ENCODE data around the gene ALDH3A1.

The ALDH3A1 gene

GRCh38 chr17:19718613-19719354, 29.3 kb downstream of the ALDH3A1 start:
- no peak for DNase-seq (ENCODE audit: low spot score)

GRCh38 chr17:19718041-19718612, 30.0 kb downstream of the ALDH3A1 start:
- DNase-seq (ENCODE audit: low spot score) = no peak

GRCh38 chr17:19717411-19717908, 30.6 kb downstream of the ALDH3A1 start:
- DNase-seq (ENCODE audit: low spot score) = no peak

DNA sequence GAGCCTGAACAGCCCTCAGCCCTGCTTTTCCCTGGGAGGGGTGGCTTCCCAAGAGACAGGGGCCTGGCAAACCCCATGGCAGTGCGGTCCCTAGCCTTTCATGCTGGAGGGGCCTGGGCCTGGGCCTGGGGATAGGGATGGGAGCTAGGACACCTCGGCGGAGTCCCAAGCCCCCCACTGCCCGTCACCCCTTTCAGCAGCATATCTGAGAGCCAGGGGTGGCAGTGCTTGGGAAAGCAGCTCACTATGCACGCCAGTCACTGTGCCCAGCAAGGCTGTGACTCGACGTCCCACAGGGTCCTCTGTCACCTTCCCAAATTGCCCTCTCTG, 31.1 kb downstream of the ALDH3A1 start:
- peak; percentile 8 for DNase-seq (ENCODE audit: low spot score)

DNA sequence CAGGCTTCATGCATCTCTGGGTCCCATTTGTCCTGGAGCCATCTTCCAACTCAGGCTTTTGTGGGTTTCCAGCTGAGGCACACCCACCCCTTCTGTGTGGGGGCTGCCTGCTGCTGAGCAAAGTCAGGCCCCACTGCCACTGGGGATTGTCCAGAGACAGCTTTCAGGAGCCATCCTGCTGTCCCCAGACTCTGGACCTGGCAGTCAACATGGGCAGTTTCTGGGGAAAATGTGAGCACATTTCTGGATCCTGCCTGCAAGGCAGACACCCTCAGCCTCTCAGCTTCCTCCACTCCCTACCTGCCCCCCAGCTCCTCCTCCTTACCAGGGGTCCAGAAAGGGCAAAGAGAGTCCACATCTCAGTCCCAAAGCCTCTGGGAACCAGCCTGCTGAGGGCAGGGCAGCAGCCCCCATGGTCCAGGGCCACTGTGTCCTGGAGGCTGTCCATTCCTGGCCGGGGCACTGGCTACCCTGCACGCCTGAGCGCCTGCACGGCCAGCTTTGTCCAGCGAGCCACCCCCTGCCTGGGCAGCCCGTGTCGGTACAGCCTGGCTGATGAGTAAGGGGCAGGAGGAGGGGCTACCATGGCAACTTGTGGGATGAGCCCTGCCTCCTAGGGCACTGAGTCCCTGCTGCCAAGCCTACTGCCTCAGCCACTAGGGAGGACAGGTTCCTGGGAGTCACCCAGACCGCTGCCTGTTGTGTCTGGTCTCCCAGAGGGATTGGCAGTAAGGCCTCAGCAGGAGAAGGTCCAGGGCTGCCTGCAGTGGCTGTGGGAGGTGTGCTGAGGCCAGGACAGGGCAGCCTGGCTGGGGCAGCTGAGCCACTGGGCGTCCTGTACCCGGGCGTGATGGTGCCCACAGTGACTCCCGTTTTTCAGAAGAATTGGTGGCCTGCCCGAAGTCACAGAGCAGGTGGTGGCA, 31.7 kb downstream of the ALDH3A1 start, which contains the start of gene SLC47A2:
SLC47A2 (minus strand) TSS at position 477 of the 923 bp plus-strand sequence; CDS start at position 448, 29 bp downstream.
- DNase-seq (ENCODE audit: low spot score) = peak; percentile 36

DNA sequence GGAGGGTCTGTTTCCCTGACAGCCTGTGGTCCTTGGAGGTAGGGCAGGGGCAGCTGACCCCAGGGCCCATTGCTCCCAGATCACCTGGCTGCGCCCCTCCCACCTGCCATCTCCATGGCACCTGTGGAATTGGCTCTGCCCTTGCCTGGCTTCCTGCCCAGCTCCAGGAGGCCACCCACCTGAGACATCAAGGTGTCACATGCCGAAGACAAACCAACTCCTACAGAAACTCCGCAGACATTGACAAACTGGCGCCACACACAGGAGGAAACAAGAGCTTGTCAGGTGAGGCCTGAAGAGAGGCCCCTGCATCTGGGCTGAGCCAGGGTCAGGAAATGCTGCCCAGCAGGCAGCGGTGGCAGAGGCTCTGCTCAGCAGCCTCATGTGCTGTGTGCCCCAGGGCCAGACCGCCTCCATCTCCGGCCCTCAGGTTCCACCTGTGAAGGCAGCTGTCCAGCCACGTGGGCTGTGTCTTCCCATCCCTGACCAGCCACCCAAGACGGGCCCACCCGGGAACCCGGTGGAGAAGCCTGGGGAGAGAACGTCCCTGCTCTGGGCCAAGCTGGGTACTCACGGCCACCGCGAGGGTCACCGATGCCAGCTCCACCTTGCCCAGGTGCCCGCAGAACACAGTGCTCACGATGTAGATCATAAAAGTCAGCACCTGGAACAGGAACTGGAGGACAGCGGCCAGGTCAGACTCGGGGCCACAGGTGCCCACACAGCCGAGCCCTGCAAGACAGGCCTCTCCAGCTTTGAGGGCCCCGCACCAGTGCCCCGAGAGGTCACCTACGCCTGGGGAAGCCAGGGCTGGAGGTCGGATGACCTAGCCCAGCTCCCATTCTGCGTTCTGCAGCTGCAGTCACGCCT, 33.3 kb downstream of the ALDH3A1 start:
- DNase-seq (ENCODE audit: low spot score) = no peak

DNA sequence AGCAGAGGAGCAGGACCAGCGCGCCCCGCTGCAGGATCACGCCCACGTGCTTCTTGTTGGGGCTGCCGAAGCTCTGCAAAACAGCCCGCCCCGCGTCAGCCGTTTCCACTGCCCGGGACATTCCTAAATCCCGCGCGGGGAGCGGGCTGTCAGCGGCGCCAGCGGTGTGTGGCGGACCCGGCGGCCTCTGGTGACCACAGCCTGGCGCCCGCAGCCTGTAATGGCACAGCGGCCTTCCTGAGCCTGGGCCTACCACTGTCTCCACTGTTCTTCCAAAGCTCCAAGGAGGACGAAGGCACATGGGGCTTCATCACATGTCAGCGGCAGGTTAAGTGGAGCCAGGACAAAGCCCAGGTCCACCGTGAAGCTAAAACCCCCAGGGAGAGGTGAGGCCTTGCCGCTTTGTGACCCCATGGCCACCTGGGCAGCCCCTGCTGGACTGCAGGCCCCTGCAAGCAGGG, 34.2 kb downstream of the ALDH3A1 start:
- peak; percentile 7 for DNase-seq (ENCODE audit: low spot score)

DNA sequence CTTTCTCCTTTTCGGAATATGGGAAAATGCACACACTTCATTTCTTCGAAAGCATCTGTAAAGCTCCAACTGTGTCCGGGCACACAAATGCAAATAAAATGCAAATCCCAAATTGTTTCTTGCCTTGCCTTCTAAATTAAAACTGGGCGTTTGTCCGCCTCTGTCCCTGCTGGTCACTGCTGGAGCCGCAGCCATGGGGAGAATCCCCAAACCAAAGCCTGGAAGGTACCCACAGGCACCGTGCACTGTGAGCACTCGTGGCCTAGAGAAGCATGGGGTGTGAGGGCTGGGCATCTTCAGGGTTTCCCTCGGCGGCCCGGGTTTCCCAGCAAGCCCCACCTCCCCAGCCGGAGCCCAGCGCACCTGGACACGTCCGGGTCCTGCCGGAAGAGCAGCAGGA, 34.6 kb downstream of the ALDH3A1 start:
- DNase-seq (ENCODE audit: low spot score) = peak; percentile 25

DNA sequence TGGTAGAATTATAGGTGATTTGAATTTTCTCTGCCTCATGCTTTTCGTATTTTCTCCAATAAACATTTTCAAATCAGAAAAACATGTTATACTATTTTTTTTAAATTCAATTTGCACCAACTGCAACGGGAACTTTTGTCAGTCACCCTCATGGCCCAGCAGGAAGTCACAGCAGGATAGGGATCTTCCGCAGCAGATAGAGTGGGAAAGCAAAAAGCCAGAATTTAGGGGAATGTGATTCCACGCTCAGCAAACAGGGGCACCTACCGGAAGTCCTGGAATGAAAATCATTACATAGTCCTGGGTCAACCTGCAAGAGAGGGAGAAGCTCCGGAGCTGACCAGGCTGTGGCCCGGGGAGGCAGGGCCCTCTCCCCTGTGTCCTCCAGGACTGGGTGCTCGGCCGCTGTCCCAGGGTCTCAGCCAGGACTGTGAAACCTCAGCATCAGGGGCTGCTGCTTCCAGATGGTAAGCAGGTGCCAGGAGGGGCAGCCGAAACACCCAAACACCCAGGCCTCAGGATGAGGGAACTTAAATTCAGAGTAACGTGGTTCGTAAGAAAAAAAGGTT, 35.6 kb downstream of the ALDH3A1 start:
- DNase-seq (ENCODE audit: low spot score) = no peak

- no peak for DNase-seq (ENCODE audit: low spot score)
Observed at GRCh38 chr17:19709841-19710240, 38.3 kb downstream of the ALDH3A1 start.

DNA sequence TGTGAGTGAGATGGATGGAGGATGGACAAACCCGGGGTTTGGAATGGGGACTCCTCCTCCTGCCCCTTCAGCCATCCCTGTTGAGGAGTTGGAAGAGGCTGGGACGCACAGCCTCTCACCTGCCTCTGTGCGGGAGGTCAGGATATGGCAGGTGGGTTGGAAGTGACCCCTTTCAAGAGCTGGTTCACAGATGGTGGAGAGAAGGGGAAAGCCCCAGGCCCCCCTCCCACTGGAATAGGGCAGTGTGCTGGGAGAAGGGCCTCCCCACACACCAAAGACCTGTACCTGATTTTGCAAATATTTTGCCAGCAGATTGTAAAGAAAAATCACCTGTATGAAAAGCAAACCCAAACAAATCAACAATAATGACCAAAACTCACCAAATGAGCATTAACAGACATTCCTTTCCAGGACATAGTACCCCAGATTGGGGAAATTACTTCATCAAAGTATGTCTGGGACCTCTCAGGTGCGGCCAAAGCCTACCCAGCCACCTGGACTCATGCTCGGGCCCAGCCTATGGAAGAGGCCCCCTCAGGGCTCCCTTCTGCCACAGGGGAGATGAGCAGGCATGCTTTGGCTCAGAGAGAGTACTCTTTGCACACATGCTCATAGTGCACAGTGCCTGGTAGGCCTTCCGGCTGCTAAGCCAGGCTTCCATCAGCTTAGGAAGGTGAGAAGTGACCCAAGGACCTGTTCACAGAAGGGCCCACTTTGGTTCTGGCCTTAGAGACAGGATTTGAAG, 39.5 kb downstream of the ALDH3A1 start:
- DNase-seq (ENCODE audit: low spot score) = no peak

GRCh38 chr17:19707728-19708221, 40.3 kb downstream of the ALDH3A1 start:
- DNase-seq (ENCODE audit: low spot score) = no peak

GRCh38 chr17:19706791-19707727, 41.0 kb downstream of the ALDH3A1 start:
- DNase-seq (ENCODE audit: low spot score) = peak; percentile 11

GRCh38 chr17:19705771-19706770, 42.0 kb downstream of the ALDH3A1 start:
- DNase-seq (ENCODE audit: low spot score) = peak; percentile 12

DNA sequence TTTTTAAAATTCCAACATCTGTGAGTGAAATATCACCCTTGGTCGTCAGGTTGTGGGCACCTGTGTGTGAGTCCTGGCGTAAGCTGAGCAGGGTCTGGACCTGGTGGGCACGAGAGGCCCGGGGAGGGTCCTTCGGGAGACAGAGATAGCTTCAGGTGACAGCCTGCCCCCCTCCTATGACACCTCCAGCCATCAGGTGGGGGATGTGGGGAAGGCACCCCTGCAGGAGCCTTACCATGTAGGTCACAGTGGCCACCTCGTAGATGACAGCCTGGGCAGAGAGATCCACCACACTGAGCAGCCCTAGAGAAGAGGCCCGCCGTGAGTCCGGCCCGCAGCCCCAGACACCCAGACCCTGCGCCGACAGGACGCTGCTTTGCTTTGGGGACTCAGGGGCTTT, 42.9 kb downstream of the ALDH3A1 start:
- DNase-seq (ENCODE audit: low spot score) = no peak

DNA sequence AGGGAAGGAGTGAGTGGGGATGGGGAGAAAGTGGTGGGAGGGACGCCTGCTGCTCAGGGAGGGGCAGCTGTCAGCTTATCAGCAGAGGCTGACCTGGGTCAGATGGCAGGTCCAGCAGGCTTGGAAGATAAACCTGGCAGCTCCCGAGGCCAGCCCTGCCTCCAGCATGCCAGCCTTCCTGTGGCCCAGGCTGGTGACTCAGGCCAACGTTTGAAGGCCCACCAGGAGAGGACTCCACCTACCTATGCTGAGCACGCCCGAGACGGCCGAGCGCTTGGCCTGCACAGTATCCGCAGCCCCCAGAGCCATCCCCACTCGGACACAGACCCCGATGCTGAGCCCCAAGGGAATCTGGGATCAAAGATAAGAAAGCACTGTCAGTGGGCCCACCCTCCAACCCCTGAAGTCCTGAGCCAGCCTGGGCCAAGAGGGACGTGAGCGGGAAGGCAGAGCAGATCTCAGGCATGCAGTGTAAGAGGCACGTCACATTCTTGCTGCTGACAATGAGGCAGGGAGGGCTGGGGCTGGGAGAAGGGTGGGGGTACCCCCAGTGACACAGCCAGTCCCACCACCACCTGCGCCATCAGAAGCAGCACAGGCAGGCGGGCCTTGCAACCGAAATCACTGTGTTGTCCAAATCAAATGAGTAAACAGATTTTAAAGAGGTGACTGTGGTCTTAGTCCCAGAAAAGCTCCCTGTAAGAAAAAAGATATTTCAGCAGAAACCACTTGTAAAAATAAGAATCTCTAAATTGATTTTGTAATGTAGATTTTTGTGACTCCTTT, 44.1 kb downstream of the ALDH3A1 start:
- DNase-seq (ENCODE audit: low spot score) = peak; percentile 21

Data from AG20443 (cell line).